GM18870 (cell line): ENCODE data around the gene PCDHB12.
"Not testable (repeated sequence)": the region's sequence is repeated elsewhere in the genome, so short reads cannot be mapped to it uniquely, and the experiment has no call there.

Experiments used
- ATAC-seq: cut with Tn5 transposase; IDR thresholded peaks from one replicate; pipeline ENCODE4 v1.9.1; 2021; ENCODE audit warnings: moderate library complexity; ENCODE audit not compliant: unreplicated experiment

The PCDHB12 gene

DNA sequence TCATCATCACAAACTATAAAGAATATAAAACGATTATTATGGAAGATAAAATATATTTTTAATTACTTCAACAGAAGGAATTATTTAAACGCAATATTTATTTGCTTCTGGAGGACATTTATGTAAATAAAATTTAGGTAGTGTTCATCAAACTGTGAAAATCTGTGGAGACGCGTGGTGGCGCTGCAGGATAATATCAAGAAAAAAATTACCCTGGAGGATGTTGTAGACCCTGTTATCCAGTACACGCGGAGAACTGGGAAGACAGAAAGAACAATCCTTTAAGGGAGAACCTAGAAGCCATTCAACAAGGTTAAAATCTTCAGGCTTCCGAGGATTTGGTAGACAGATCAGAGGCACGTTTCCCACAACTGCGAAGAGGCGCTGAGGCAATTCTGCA, at the start of gene PCDHB12:
TSS of gene PCDHB12 (plus strand) at position 242 of the 400 bp plus-strand sequence. CDS start 189 bp downstream, outside the sequence.
- no peak for ATAC-seq

GRCh38 chr5:141172381-141173204, 35.9 kb upstream of the PCDHB12 start, which contains the start of gene PCDHB7:
Gene PCDHB7 (plus strand): TSS chr5:141172644. CDS start chr5:141172836, 192 bp downstream.
- ATAC-seq, result no peak

DNA sequence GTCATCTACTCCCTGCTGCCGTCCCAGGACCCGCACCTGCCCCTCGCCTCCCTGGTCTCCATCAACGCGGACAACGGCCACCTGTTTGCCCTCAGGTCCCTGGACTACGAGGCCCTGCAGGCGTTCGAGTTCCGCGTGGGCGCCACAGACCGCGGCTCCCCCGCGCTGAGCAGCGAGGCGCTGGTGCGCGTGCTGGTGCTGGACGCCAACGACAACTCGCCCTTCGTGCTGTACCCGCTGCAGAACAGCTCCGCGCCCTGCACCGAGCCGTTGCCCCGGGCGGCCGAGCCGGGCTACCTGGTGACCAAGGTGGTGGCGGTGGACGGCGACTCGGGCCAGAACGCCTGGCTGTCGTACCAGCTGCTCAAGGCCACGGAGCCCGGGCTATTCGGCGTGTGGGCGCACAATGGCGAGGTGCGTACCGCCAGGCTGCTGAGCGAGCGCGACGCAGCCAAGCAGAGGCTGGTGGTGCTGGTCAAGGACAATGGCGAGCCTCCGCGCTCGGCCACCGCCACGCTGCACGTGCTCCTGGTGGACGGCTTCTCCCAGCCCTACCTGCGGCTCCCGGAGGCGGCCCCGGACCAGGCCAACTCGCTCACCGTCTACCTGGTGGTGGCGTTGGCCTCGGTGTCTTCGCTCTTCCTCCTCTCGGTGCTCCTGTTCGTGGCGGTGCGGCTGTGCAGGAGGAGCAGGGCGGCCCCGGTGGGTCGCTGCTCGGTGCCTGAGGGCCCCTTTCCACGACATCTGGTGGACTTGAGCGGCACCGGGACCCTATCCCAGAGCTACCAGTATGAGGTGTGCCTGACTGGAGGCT, 34.0 kb upstream of the PCDHB12 start:
- ATAC-seq, result not testable (repeated sequence)

- ATAC-seq, result no peak
These were observed 32.6 kb upstream of the PCDHB12 start for GRCh38 chr5:141175933-141176332.

- ATAC-seq, result not testable (repeated sequence)
These were observed 30.8 kb upstream of the PCDHB12 start, which contains the start of gene PCDHB8 for GRCh38 chr5:141177577-141178191. Gene PCDHB8 (plus strand): TSS chr5:141177790. CDS start chr5:141178035, 245 bp downstream.

- ATAC-seq, result not testable (repeated sequence)
These were observed 29.1 kb upstream of the PCDHB12 start for GRCh38 chr5:141179371-141179770.

GRCh38 chr5:141179876-141180275, 28.6 kb upstream of the PCDHB12 start:
- ATAC-seq, result not testable (repeated sequence)

GRCh38 chr5:141180313-141180712, 28.2 kb upstream of the PCDHB12 start:
- no peak for ATAC-seq

DNA sequence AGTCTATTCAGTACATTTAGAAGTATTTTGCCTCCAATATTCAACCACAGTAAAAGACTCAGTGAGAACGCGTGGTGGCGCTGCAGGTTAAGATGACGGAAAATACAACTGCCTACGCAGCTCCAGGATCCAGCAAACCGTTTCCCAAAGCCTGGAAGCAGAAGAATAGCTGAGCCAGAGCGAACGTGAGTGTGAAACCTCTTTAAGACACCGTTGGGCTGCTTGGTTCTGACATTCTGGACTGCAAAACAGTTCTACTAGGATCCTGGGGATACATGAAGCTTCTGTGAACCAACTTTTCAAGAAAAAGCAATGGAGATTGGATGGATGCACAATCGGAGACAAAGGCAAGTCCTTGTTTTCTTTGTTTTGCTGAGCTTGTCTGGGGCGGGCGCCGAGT, 26.3 kb upstream of the PCDHB12 start, which contains the start of gene PCDHB16:
TSS of gene PCDHB16 (plus strand) at position 140 of the 400 bp plus-strand sequence. CDS start at position 313, 173 bp downstream.
- no peak for ATAC-seq

DNA sequence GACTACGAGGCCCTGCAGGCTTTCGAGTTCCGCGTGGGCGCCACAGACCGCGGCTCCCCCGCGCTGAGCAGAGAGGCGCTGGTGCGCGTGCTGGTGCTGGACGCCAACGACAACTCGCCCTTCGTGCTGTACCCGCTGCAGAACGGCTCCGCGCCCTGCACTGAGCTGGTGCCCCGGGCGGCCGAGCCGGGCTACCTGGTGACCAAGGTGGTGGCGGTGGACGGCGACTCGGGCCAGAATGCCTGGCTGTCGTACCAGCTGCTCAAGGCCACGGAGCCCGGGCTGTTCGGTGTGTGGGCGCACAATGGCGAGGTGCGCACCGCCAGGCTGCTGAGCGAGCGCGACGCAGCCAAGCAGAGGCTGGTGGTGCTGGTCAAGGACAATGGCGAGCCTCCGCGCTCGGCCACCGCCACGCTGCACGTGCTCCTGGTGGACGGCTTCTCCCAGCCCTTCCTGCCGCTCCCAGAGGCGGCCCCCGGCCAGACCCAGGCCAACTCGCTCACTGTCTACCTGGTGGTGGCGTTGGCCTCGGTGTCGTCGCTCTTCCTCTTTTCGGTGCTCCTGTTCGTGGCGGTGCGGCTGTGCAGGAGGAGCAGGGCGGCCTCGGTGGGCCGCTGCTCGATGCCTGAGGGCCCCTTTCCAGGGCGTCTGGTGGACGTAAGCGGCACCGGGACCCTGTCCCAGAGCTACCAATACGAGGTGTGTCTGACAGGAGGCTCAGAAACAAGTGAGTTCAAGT, 24.2 kb upstream of the PCDHB12 start:
- not testable (repeated sequence) for ATAC-seq

DNA sequence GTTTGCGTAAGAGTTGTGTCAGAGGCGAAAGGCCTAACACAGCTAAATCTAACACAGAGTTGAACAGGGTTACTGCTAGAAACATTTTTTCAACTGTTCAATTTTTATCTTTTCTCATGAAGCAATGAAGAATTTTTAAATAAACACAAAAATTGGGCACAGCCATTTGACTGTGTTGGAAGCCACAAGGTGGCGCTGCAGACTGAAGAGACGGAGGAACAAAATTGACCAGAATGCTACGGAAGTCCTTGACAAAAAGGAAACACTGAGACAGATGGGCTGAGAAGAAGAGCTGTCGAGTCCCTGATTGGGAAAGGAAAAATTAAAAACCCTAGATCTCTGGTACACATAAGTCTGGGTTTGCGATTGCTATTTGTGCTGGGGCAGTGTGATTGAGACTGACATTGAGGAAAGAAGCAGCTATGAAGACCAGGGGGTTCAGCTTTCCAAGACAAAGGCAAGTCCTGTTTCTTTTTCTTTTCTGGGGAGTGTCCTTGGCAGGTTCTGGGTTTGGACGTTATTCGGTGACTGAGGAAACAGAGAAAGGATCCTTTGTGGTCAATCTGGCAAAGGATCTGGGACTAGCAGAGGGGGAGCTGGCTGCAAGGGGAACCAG, 21.5 kb upstream of the PCDHB12 start, which contains the start of gene PCDHB9:
TSS of gene PCDHB9 (plus strand) at position 265 of the 616 bp plus-strand sequence. CDS start at position 423, 158 bp downstream.
- ATAC-seq, result no peak

- not testable (repeated sequence) for ATAC-seq
These were observed 19.8 kb upstream of the PCDHB12 start for GRCh38 chr5:141188682-141189081.

DNA sequence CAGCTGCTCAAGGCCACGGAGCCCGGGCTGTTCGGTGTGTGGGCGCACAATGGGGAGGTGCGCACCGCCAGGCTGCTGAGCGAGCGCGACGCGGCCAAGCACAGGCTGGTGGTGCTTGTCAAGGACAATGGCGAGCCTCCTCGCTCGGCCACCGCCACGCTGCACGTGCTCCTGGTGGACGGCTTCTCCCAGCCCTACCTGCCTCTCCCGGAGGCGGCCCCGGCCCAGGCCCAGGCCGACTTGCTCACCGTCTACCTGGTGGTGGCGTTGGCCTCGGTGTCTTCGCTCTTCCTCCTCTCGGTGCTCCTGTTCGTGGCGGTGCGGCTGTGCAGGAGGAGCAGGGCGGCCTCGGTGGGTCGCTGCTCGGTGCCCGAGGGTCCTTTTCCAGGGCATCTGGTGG, 19.4 kb upstream of the PCDHB12 start:
- ATAC-seq, result not testable (repeated sequence)

DNA sequence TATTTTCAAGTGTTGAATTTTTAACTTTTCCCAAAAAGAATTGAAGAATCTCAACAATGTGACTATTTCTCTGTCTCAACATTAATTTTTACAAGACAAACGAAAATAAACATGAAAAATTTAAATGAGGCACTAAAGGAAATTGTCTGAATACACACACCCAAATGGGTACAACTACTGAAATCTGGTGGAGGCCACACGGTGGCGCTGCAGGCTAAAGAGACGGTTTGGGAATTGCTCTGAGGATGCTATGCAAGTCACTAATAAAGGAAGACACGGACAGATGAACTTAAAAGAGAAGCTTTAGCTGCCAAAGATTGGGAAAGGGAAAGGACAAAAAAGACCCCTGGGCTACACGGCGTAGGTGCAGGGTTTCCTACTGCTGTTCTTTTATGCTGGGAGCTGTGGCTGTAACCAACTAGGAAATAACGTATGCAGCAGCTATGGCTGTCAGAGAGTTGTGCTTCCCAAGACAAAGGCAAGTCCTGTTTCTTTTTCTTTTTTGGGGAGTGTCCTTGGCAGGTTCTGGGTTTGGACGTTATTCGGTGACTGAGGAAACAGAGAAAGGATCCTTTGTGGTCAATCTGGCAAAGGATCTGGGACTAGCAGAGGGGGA, 16.3 kb upstream of the PCDHB12 start, which contains the start of gene PCDHB10:
TSS of gene PCDHB10 (plus strand) at position 244 of the 616 bp plus-strand sequence. CDS start at position 444, 200 bp downstream.
- ATAC-seq, result no peak

DNA sequence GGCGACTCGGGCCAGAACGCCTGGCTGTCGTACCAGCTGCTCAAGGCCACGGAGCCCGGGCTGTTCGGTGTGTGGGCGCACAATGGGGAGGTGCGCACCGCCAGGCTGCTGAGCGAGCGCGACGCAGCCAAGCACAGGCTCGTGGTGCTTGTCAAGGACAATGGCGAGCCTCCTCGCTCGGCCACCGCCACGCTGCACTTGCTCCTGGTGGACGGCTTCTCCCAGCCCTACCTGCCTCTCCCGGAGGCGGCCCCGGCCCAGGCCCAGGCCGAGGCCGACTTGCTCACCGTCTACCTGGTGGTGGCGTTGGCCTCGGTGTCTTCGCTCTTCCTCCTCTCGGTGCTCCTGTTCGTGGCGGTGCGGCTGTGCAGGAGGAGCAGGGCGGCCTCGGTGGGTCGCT, 14.2 kb upstream of the PCDHB12 start:
- not testable (repeated sequence) for ATAC-seq

DNA sequence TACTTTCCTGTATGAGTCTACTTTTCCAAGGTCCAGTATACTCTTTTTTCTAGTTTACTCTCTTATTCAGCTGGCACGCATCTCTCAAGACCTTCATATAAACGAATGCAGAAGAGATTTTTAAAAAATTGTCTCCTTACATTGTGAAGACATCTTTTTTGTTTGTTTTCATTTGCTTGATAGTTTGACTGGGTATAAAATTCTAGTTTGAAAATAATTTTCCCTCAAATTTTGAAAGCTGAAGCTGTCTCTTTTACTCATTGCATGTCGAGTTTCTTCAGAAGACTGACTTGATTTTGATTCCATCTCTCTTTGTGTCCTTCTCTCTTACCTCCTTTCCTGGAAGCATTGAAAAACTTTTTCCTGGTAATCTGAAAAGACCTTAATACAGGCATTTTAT, 12.2 kb upstream of the PCDHB12 start:
- ATAC-seq, result no peak

GRCh38 chr5:141199359-141200235, 8.9 kb upstream of the PCDHB12 start, which contains the start of gene PCDHB11:
Gene PCDHB11 (plus strand): TSS chr5:141199627. CDS start chr5:141199775, 148 bp downstream.
- no peak for ATAC-seq

DNA sequence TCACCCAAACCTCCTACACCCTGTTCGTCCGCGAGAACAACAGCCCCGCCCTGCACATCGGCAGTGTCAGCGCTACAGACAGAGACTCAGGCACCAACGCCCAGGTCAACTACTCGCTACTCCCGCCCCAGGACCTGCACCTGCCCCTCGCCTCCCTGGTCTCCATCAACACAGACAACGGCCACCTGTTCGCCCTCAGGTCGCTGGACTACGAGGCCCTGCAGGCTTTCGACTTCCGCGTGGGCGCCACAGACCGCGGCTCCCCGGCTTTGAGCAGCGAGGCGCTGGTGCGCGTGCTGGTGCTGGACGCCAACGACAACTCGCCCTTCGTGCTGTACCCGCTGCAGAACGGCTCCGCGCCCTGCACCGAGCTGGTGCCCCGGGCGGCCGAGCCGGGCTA, 7.4 kb upstream of the PCDHB12 start:
- not testable (repeated sequence) for ATAC-seq
